ENCODE measurements around the gene TBX1.

TBX1 gene

GRCh38 chr22:19784384-19785175, 24.0 kb downstream of the TBX1 start:
- H3K4me1 ChIP-seq = peaks cover 7 to 17% (median 13%) of the 10 kb centered on the region in 10 experiments
- 0 out of 22 replicates have a peak, but pooled peaks cover 0 to 2% (median 0%) of the 10 kb centered on the region in 11 experiments for H3K27me3 ChIP-seq
- no peak for TF ChIP-seq Cebpa-rat (IDR thresholded peaks at IDR 0.05)
- peaks cover 10 to 25% (median 20%) of the 10 kb centered on the region in 11 experiments for H3K9me3 ChIP-seq (replicated peaks in 1 of 11)
- no peak overlapping the region for H3K27ac ChIP-seq
- peaks cover 12 to 24% (median 20%) of the 10 kb centered on the region in 11 experiments; a peak in 20 of 22 replicates for H3K36me3 ChIP-seq
- H3K4me2 ChIP-seq = no peak overlapping the region
- H3K4me3 ChIP-seq = no peak overlapping the region
- H4K20me1 ChIP-seq = no peaks in the 10 kb centered on the region; a peak in 1 of 22 replicates
- H3K9ac ChIP-seq = no peak overlapping the region

- H3K27ac ChIP-seq = no peak overlapping the region
- H3K4me2 ChIP-seq = no peak overlapping the region
- no peak overlapping the region for H3K9ac ChIP-seq
- peaks cover 23 to 35% (median 31%) of the 10 kb centered on the region in 11 experiments for H3K36me3 ChIP-seq
- H3K9me3 ChIP-seq (replicated peaks in 1 of 11) = peaks cover 21 to 36% (median 30%) of the 10 kb centered on the region in 11 experiments
- no peak for TF ChIP-seq Cebpa-rat (IDR thresholded peaks at IDR 0.05)
- H3K27me3 ChIP-seq = no peaks in the 10 kb centered on the region
- no peaks in the 10 kb centered on the region for H4K20me1 ChIP-seq
- H3K4me3 ChIP-seq = no peak overlapping the region
- H3K4me1 ChIP-seq = peaks cover 0 to 6% (median 3%) of the 10 kb centered on the region in 10 experiments; a peak in 5 of 20 replicates
Observed at GRCh38 chr22:19785461-19786263, 25.1 kb downstream of the TBX1 start.

GRCh38 chr22:19786264-19786585, 25.6 kb downstream of the TBX1 start:
- H3K9ac ChIP-seq = no peak overlapping the region
- no peak for TF ChIP-seq Cebpa-rat (IDR thresholded peaks at IDR 0.05)
- peaks cover 28 to 40% (median 37%) of the 10 kb centered on the region in 11 experiments for H3K36me3 ChIP-seq
- peaks cover 0 to under 1% (median 0%) of the 10 kb centered on the region in 10 experiments; a peak in 2 of 20 replicates for H3K4me1 ChIP-seq
- no peaks in the 10 kb centered on the region for H4K20me1 ChIP-seq
- H3K4me2 ChIP-seq = no peak overlapping the region
- H3K27ac ChIP-seq = no peak overlapping the region
- peaks cover 27 to 41% (median 36%) of the 10 kb centered on the region in 11 experiments for H3K9me3 ChIP-seq (replicated peaks in 1 of 11)
- no peaks in the 10 kb centered on the region for H3K27me3 ChIP-seq
- H3K4me3 ChIP-seq = no peak overlapping the region

- Histone ChIP-seq H3K36me3 (peaks cover 38 to 50% (median 44%) of the 10 kb centered on the region in 11 experiments), H3K4me2 (no peak overlapping the region), H3K9me3 (replicated peaks in 1 of 11) (peaks cover 35 to 46% (median 41%) of the 10 kb centered on the region in 11 experiments), H4K20me1 (no peaks in the 10 kb centered on the region), H3K9ac (no peak overlapping the region), H3K4me1 (no peaks in the 10 kb centered on the region), H3K27me3 (no peaks in the 10 kb centered on the region), H3K4me3 (no peak overlapping the region), H3K27ac (no peak overlapping the region)
- no peak for TF ChIP-seq Cebpa-rat (IDR thresholded peaks at IDR 0.05)
Observed at GRCh38 chr22:19786959-19787848, 26.6 kb downstream of the TBX1 start.

GRCh38 chr22:19787849-19788141, 27.2 kb downstream of the TBX1 start:
- Histone ChIP-seq H3K4me2 (no peak overlapping the region), H4K20me1 (no peaks in the 10 kb centered on the region), H3K27ac (no peak overlapping the region), H3K4me1 (no peaks in the 10 kb centered on the region), H3K9me3 (replicated peaks in 1 of 11) (peaks cover 35 to 46% (median 43%) of the 10 kb centered on the region in 11 experiments), H3K27me3 (no peaks in the 10 kb centered on the region), H3K9ac (no peak overlapping the region), H3K4me3 (no peak overlapping the region), H3K36me3 (peaks cover 43 to 56% (median 50%) of the 10 kb centered on the region in 11 experiments)
- no peak for TF ChIP-seq Cebpa-rat (IDR thresholded peaks at IDR 0.05)

GRCh38 chr22:19788661-19789225, 28.2 kb downstream of the TBX1 start:
- no peak overlapping the region for H3K9ac ChIP-seq
- no peak overlapping the region for H3K4me2 ChIP-seq
- peaks cover 47 to 66% (median 55%) of the 10 kb centered on the region in 11 experiments for H3K36me3 ChIP-seq
- no peak overlapping the region for H3K27ac ChIP-seq
- no peaks in the 10 kb centered on the region for H4K20me1 ChIP-seq
- no peak overlapping the region for H3K4me3 ChIP-seq
- no peaks in the 10 kb centered on the region for H3K27me3 ChIP-seq
- TF ChIP-seq Cebpa-rat (IDR thresholded peaks at IDR 0.05) = no peak
- peaks cover 45 to 55% (median 51%) of the 10 kb centered on the region in 11 experiments for H3K9me3 ChIP-seq (replicated peaks in 1 of 11)
- no peaks in the 10 kb centered on the region; a peak in 2 of 20 replicates for H3K4me1 ChIP-seq

- no peak overlapping the region for H3K27ac ChIP-seq
- H3K27me3 ChIP-seq = no peaks in the 10 kb centered on the region
- no peak overlapping the region for H3K4me2 ChIP-seq
- H3K36me3 ChIP-seq = peaks cover 53 to 72% (median 60%) of the 10 kb centered on the region in 11 experiments
- H3K9ac ChIP-seq = no peak overlapping the region
- peaks cover 51 to 61% (median 57%) of the 10 kb centered on the region in 11 experiments for H3K9me3 ChIP-seq (replicated peaks in 1 of 11)
- no peaks in the 10 kb centered on the region for H4K20me1 ChIP-seq
- no peaks in the 10 kb centered on the region; a peak in 2 of 20 replicates for H3K4me1 ChIP-seq
- no peak for TF ChIP-seq Cebpa-rat (IDR thresholded peaks at IDR 0.05)
- H3K4me3 ChIP-seq = no peak overlapping the region
Observed at GRCh38 chr22:19789406-19789805, 28.8 kb downstream of the TBX1 start.

- no peak for TF ChIP-seq Cebpa-rat (IDR thresholded peaks at IDR 0.05)
- Histone ChIP-seq H3K27me3 (no peaks in the 10 kb centered on the region), H3K9ac (no peak overlapping the region), H3K27ac (no peak overlapping the region), H3K36me3 (peaks cover 53 to 76% (median 63%) of the 10 kb centered on the region in 11 experiments), H3K9me3 (replicated peaks in 1 of 11) (peaks cover 52 to 63% (median 57%) of the 10 kb centered on the region in 11 experiments), H3K4me3 (no peak overlapping the region), H3K4me2 (no peak overlapping the region), H3K4me1 (no peaks in the 10 kb centered on the region; a peak in 2 of 20 replicates), H4K20me1 (no peaks in the 10 kb centered on the region)
Observed at GRCh38 chr22:19789828-19790227, 29.2 kb downstream of the TBX1 start.

All from BLaER1 treated with 17β-estradiol and CSF1 and Interleukin-3, amounts not matched to agents 10 nM and 100 nM (cell line).